Prostate gland (tissue), 2 donors: ENCODE results near the gene ATP12A.

Source experiments
- POLR2A ChIP-seq: fragments of 450-650 bp; IDR thresholded peaks from one replicate; pipeline ENCODE4 v1.6.1; 2016; ENCODE audit warnings: antibody characterized with exemption, mild to moderate bottlenecking
- POLR2AphosphoS5 ChIP-seq: sonication (generic); formaldehyde crosslinking; IDR thresholded peaks from one replicate; pipeline ENCODE4 v1.6.1; 2017; ENCODE audit warnings: antibody characterized with exemption
- TF ChIP-seq, protein P1 (sequence below), 4 experiments: fragments of 200-600 bp in 2 of 4; fragments of 450-650 bp in 2 of 4; sonication (generic) in 2 of 4; IDR thresholded peaks; 1 replicate in 3 of 4; 2 replicates in 1 of 4; pipeline ENCODE4 v1.5.1; 2016 to 2019; ENCODE audit warnings: antibody characterized with exemption in 4 of 4, mild to moderate bottlenecking in 2 of 4, moderate library complexity in 2 of 4

DNA sequence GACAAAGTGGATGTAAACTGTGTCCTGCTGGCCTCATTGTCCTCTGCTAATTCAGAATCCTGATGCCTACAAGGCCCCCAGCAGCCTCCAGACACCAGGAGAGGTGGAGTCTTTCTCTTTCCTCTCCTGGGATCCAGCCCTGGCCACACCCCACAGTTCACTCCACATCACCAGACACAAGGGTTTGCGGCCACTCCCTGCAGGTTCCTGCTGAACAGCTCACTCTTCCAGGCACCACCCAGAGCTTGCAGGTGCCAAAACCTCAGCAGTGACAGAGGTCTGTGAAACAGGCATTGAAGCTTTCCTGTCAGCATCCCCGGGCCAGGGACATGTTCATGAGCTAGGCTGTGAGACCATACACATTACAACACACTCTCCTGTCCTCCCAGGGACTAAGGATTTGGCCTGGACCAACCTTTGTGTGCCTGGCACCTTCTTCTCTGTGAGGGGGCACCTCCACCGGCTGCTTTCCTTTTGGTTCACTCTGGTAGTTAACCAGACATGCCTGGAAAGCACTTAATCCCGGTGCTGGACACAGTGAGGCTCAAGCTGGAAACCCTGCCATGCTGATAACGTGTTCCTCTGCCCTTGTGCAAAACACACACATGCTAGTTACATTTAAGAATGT lies 11.1 kb upstream of the ATP12A start:
- TF ChIP-seq, protein P1, sequence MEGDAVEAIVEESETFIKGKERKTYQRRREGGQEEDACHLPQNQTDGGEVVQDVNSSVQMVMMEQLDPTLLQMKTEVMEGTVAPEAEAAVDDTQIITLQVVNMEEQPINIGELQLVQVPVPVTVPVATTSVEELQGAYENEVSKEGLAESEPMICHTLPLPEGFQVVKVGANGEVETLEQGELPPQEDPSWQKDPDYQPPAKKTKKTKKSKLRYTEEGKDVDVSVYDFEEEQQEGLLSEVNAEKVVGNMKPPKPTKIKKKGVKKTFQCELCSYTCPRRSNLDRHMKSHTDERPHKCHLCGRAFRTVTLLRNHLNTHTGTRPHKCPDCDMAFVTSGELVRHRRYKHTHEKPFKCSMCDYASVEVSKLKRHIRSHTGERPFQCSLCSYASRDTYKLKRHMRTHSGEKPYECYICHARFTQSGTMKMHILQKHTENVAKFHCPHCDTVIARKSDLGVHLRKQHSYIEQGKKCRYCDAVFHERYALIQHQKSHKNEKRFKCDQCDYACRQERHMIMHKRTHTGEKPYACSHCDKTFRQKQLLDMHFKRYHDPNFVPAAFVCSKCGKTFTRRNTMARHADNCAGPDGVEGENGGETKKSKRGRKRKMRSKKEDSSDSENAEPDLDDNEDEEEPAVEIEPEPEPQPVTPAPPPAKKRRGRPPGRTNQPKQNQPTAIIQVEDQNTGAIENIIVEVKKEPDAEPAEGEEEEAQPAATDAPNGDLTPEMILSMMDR (IDR thresholded peaks at IDR 0.05): no peak
- TF ChIP-seq POLR2A (no peak), POLR2AphosphoS5 (no peak)
